GM12872 (cell line): ENCODE results near the gene RNF19B.

ENCODE experiments used
- TF ChIP-seq, protein P1 (sequence below): IDR thresholded peaks from 3 replicates; pipeline ENCODE4 v1.5.1; 2011; ENCODE audit warnings: low read depth, mild to moderate bottlenecking, low read length, moderate library complexity; ENCODE audit not compliant: insufficient read depth

The RNF19B gene

GRCh38 chr1:32931760-32932159 lies 32.8 kb downstream of the RNF19B start:
- TF ChIP-seq, protein P1, sequence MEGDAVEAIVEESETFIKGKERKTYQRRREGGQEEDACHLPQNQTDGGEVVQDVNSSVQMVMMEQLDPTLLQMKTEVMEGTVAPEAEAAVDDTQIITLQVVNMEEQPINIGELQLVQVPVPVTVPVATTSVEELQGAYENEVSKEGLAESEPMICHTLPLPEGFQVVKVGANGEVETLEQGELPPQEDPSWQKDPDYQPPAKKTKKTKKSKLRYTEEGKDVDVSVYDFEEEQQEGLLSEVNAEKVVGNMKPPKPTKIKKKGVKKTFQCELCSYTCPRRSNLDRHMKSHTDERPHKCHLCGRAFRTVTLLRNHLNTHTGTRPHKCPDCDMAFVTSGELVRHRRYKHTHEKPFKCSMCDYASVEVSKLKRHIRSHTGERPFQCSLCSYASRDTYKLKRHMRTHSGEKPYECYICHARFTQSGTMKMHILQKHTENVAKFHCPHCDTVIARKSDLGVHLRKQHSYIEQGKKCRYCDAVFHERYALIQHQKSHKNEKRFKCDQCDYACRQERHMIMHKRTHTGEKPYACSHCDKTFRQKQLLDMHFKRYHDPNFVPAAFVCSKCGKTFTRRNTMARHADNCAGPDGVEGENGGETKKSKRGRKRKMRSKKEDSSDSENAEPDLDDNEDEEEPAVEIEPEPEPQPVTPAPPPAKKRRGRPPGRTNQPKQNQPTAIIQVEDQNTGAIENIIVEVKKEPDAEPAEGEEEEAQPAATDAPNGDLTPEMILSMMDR: no peak

GRCh38 chr1:32929366-32929765 lies 35.2 kb downstream of the RNF19B start:
- TF ChIP-seq, protein P1: no peak

DNA sequence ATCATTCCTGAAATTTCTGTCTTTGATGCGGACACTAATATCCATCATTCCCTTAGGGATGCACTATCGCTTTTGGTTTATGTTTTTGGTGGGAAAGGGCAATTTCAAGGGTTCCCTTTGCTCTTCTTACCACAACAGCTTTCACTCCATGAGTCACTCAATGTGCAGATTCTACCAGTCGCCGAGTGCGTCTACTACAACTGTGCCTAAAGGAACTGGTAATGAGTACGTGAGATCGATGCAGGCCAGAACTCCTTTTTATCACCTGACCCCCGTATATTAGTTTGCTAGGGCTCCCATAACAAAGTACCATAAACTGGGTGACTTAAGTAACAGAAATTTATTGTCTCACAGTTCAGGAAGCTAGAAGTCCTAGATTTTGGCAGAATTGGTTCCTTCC lies 35.9 kb downstream of the RNF19B start:
- TF ChIP-seq, protein P1: no peak

DNA sequence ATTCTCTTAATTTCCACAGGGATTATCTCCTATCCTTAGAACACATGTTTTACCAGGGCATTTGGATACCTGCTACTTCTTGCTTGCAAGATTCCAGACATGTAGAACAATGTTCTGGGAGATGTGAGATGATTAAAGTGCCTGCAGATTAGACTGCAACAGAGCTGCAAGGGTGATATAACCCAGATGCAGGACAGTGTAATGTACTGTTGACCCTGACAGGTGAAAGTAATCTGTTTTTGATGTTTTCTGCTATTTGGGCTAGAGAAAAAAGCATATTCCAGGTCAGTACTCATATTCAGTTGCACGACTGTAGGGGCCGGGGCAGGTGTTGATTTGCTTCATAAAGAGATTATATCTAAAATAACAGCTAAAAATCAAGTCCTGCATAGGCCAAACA lies 36.3 kb downstream of the RNF19B start:
- TF ChIP-seq, protein P1: no peak

GRCh38 chr1:32927441-32927840 lies 37.2 kb downstream of the RNF19B start:
- TF ChIP-seq, protein P1: no peak

- TF ChIP-seq, protein P1: no peak
Observed at GRCh38 chr1:32926562-32926961, 38.0 kb downstream of the RNF19B start.

- TF ChIP-seq, protein P1: no peak
Observed at GRCh38 chr1:32925403-32926162, 39.0 kb downstream of the RNF19B start.

DNA sequence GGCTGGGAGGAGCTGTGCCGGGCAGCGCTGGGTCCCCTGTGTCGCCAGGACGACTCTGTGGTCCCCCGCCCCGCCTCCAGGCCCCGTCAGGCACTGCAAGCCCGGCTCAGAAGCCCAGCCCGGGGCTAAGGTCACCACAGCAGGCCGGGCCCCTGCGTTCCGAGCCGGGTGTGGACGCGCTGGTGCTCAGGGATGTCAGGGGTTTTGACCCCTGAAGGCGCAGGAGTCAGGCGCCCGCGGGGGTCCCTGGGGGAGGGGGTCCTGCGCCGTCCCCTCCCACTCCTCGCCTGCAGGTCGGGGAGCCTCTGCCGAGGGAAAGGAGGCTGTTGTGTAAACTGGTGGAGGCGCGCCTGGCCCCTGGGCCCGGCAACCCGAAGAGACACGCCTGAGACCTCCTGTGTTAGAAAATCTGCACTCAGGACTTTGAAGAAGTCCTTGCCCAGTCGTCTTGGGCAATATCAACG lies 39.7 kb downstream of the RNF19B start:
- TF ChIP-seq, protein P1: no peak
